ENCODE measurements around the gene IGF1R.
A peak's percentile ranks its signal among the peaks of the same experiment; 100 is the strongest.

The IGF1R gene

GRCh38 chr15:98666841-98667240 lies 18.5 kb downstream of the IGF1R start:
- peaks cover 32% of the 10 kb centered on the region for H3K36me3 ChIP-seq
- DNase-seq: no peak
- H3K9me3 ChIP-seq: no peaks in the 10 kb centered on the region
- H3K27me3 ChIP-seq: no peaks in the 10 kb centered on the region
- peaks cover 32% of the 10 kb centered on the region for H3K4me1 ChIP-seq
- no peak overlapping the region for H3K4me3 ChIP-seq (ENCODE audit: low read depth, low read length)
- TF ChIP-seq, protein P1, sequence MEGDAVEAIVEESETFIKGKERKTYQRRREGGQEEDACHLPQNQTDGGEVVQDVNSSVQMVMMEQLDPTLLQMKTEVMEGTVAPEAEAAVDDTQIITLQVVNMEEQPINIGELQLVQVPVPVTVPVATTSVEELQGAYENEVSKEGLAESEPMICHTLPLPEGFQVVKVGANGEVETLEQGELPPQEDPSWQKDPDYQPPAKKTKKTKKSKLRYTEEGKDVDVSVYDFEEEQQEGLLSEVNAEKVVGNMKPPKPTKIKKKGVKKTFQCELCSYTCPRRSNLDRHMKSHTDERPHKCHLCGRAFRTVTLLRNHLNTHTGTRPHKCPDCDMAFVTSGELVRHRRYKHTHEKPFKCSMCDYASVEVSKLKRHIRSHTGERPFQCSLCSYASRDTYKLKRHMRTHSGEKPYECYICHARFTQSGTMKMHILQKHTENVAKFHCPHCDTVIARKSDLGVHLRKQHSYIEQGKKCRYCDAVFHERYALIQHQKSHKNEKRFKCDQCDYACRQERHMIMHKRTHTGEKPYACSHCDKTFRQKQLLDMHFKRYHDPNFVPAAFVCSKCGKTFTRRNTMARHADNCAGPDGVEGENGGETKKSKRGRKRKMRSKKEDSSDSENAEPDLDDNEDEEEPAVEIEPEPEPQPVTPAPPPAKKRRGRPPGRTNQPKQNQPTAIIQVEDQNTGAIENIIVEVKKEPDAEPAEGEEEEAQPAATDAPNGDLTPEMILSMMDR (IDR thresholded peaks at IDR 0.05; ENCODE audit: low read depth, low read length): no peak

GRCh38 chr15:98667521-98668179 lies 19.3 kb downstream of the IGF1R start:
- H3K9me3 ChIP-seq: no peaks in the 10 kb centered on the region
- DNase-seq: peak; percentile 20
- H3K36me3 ChIP-seq: peaks cover 32% of the 10 kb centered on the region
- TF ChIP-seq, protein P1 (IDR thresholded peaks at IDR 0.05; ENCODE audit: low read depth, low read length): no peak
- H3K27me3 ChIP-seq: no peaks in the 10 kb centered on the region
- no peak overlapping the region for H3K4me3 ChIP-seq (ENCODE audit: low read depth, low read length)
- H3K4me1 ChIP-seq: peaks cover 32% of the 10 kb centered on the region

DNA sequence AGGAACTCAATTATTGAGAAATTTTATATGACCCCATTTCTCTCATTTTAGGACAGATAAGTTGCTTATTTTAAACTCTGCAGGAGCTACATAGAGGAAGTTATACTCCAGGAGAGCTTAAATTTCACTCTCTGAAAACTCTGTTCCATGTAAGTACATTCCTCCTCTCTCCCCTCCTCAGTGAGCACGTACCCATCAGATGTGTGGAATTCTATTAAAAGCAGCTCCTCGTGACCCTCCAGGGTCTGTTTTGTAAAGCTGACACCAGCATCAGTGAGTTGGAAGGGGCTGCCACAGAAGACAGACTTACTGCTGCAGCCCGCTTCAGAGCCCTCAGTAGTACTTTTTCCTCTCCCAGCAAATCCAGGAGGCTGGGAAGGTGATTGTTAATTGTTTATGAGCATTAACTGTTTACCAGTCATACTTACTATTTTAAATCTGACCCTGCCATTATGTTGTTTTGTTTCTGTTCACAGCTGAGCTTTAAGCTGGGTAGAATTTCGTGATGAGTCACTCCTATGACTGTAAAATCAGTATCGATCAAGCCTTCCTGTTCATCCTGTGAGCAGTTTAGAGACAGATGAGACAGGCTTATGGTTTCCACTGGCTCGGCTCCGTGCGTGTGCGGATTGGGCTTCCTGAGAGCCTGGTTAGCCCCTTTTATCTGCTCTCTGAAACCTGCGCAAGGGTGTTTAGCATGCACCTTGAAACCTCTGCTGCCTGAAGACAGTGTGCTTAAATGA lies 20.4 kb downstream of the IGF1R start:
- peaks cover 24% of the 10 kb centered on the region for H3K36me3 ChIP-seq
- H3K27me3 ChIP-seq: no peaks in the 10 kb centered on the region
- peaks cover 41% of the 10 kb centered on the region for H3K4me1 ChIP-seq
- no peak overlapping the region for H3K4me3 ChIP-seq (ENCODE audit: low read depth, low read length)
- H3K9me3 ChIP-seq: no peaks in the 10 kb centered on the region
- DNase-seq: no peak
- TF ChIP-seq, protein P1 (IDR thresholded peaks at IDR 0.05; ENCODE audit: low read depth, low read length): no peak

DNA sequence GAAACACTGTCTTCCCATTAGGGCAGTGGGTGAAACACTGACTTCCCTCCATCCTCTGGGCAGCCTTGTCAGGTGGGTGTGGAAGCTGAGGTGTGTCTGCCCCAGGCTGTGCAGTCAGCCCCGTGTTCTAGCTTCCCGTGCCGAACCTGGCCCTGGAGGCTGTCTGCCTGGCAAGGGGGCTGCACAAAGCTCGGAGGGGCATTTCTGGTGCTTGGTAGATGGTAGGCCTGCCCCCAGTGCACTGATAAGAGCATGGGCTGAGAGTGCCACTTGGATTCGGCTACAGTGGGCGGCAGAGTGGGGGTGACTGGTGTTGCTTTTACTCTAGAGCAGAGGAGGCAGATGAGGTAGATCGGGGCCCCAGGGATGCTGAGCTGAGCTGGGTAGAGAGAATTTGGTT lies 21.3 kb downstream of the IGF1R start:
- no peaks in the 10 kb centered on the region for H3K27me3 ChIP-seq
- H3K4me3 ChIP-seq (ENCODE audit: low read depth, low read length): no peak overlapping the region
- H3K9me3 ChIP-seq: no peaks in the 10 kb centered on the region
- H3K4me1 ChIP-seq: peaks cover 44% of the 10 kb centered on the region
- TF ChIP-seq, protein P1 (IDR thresholded peaks at IDR 0.05; ENCODE audit: low read depth, low read length): no peak
- no peak for DNase-seq
- H3K36me3 ChIP-seq: peaks cover 19% of the 10 kb centered on the region

- no peak overlapping the region for H3K4me3 ChIP-seq (ENCODE audit: low read depth, low read length)
- DNase-seq: no peak
- peaks cover 40% of the 10 kb centered on the region for H3K4me1 ChIP-seq
- no peaks in the 10 kb centered on the region for H3K9me3 ChIP-seq
- TF ChIP-seq, protein P1 (IDR thresholded peaks at IDR 0.05; ENCODE audit: low read depth, low read length): no peak
- no peaks in the 10 kb centered on the region for H3K27me3 ChIP-seq
- peaks cover 16% of the 10 kb centered on the region for H3K36me3 ChIP-seq
These were observed 23.0 kb downstream of the IGF1R start for GRCh38 chr15:98671060-98672008.

All from BE2C (cell line).